ENCODE data around the gene AKNA.

GRCh38 chr9:114383521-114384231, 4.1 kb downstream of the AKNA start:
- TF ChIP-seq CTCF (IDR thresholded peaks at IDR 0.05) = no peak
- TF ChIP-seq POLR2AphosphoS5 (IDR thresholded peaks at IDR 0.05) = peak; percentile 12 to 59
- no peak for TF ChIP-seq POLR2A (IDR thresholded peaks at IDR 0.05; ENCODE audit: low read depth)
